Activated CD4-positive, CD25-positive, alpha-beta regulatory T cell (primary cell): ENCODE measurements around the gene PCDHGB5.
"Not testable (repeated sequence)": the region's sequence is repeated elsewhere in the genome, so short reads cannot be mapped to it uniquely, and the experiment has no call there.

Experiments used
- DNase-seq, 4 experiments: peaks; one replicate each; lab custom pipeline; 2025; lab: John Stamatoyannopoulos, UW

PCDHGB5 gene

GRCh38 chr5:141382469-141383294, 15.1 kb upstream of the PCDHGB5 start, which contains the start of gene PCDHGA7:
PCDHGA7 (plus strand) TSS chr5:141382742; CDS start chr5:141382900, 158 bp downstream.
- no peak for DNase-seq

- DNase-seq = no peak
These were observed 14.4 kb upstream of the PCDHGB5 start for GRCh38 chr5:141383345-141383744.

GRCh38 chr5:141384471-141385267, 13.1 kb upstream of the PCDHGB5 start:
- DNase-seq = no peak

- not testable (repeated sequence) for DNase-seq
These were observed 10.0 kb upstream of the PCDHGB5 start, which contains the start of gene PCDHGB4 for GRCh38 chr5:141387557-141388311. PCDHGB4 (plus strand) TSS chr5:141387698; CDS start chr5:141387885, 187 bp downstream.

- no peak for DNase-seq
These were observed 9.1 kb upstream of the PCDHGB5 start for GRCh38 chr5:141388661-141389060.

- DNase-seq = no peak
These were observed 8.3 kb upstream of the PCDHGB5 start for GRCh38 chr5:141389153-141390042.

- no peak for DNase-seq
These were observed 5.1 kb upstream of the PCDHGB5 start, which contains the start of gene PCDHGA8 for GRCh38 chr5:141392429-141393198. PCDHGA8 (plus strand) TSS chr5:141392633; CDS start chr5:141392814, 181 bp downstream.

GRCh38 chr5:141393267-141393666, 4.5 kb upstream of the PCDHGB5 start:
- DNase-seq = no peak

GRCh38 chr5:141394401-141395187, 3.2 kb upstream of the PCDHGB5 start:
- not testable (repeated sequence) for DNase-seq

- no peak for DNase-seq
These were observed 861 bp downstream of the PCDHGB5 start for GRCh38 chr5:141398608-141399007.

- DNase-seq = no peak
These were observed 2.0 kb downstream of the PCDHGB5 start for GRCh38 chr5:141399555-141400258.

- no peak for DNase-seq
These were observed 5.0 kb downstream of the PCDHGB5 start, which contains the start of gene PCDHGA9 for GRCh38 chr5:141402553-141403243. PCDHGA9 (plus strand) TSS chr5:141402778; CDS start chr5:141402953, 175 bp downstream.

- no peak for DNase-seq
These were observed 5.6 kb downstream of the PCDHGB5 start for GRCh38 chr5:141403387-141403786.

- not testable (repeated sequence) for DNase-seq
These were observed 10.2 kb downstream of the PCDHGB5 start, which contains the start of gene PCDHGB6 for GRCh38 chr5:141407790-141408505. PCDHGB6 (plus strand) TSS chr5:141408021; CDS start chr5:141408203, 182 bp downstream.

GRCh38 chr5:141409598-141410306, 12.0 kb downstream of the PCDHGB5 start:
- DNase-seq = no peak

- no peak for DNase-seq
These were observed 13.8 kb downstream of the PCDHGB5 start for GRCh38 chr5:141411575-141411974.
